GM19468 (cell line): Measurements from ENCODE around the gene SEMA4D.
A peak's percentile ranks its signal among the peaks of the same experiment; 100 is the strongest.

Source experiments
- ATAC-seq: cut with Tn5 transposase; IDR thresholded peaks from one replicate; pipeline ENCODE4 v1.9.1; 2021; ENCODE audit warnings: mild to moderate bottlenecking, moderate library complexity, moderate number of reproducible peaks; ENCODE audit not compliant: unreplicated experiment; ENCODE audit errors: extremely low read depth

SEMA4D gene

GRCh38 chr9:89436963-89437625 lies 60.8 kb downstream of the SEMA4D start:
- no peak for ATAC-seq

- ATAC-seq: no peak
Measured at GRCh38 chr9:89436326-89436725, 61.6 kb downstream of the SEMA4D start.

DNA sequence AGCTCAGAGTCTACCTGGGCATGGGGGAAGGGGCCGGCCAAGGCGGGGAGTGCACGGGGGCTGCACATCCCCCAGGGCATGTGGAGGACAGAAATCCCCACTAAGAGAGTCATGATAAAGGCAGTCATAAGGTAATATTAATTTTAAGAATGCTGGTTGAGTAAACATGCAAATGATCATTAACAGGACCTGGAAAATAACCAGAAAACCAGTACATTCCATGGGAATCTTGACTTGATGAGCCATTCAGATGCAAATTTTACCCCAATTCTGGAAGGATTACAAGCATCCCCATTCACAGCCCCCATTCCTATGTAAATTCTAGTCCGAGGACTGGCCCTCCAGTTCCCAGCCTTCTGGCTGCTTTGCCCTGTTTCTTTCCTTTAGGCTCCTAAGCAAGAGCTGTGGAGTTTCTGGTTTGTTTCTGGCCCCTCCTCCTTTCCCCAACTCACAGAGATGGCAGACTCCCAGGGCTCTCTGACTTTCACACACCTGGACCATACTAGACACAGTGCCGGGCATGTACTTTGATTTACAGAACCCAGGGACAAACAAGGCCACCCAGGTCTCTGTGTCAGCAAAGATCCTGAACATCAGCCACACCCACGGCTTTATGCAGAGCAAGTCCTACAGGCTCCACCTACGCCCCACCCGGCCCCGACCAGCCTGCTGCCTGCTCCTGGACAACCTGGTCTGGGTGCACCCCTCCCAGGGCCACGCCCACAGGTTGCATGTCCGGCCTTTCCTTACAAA lies 62.7 kb downstream of the SEMA4D start:
- ATAC-seq: no peak

GRCh38 chr9:89434636-89435035 lies 63.3 kb downstream of the SEMA4D start:
- no peak for ATAC-seq

- ATAC-seq: no peak
Measured at GRCh38 chr9:89433826-89434225, 64.1 kb downstream of the SEMA4D start.

- ATAC-seq: no peak
Measured at GRCh38 chr9:89432986-89433530, 64.9 kb downstream of the SEMA4D start.

GRCh38 chr9:89431930-89432725 lies 65.8 kb downstream of the SEMA4D start:
- no peak for ATAC-seq

GRCh38 chr9:89430995-89431394 lies 66.9 kb downstream of the SEMA4D start:
- ATAC-seq: no peak

GRCh38 chr9:89428901-89429890 lies 68.7 kb downstream of the SEMA4D start:
- ATAC-seq: no peak

DNA sequence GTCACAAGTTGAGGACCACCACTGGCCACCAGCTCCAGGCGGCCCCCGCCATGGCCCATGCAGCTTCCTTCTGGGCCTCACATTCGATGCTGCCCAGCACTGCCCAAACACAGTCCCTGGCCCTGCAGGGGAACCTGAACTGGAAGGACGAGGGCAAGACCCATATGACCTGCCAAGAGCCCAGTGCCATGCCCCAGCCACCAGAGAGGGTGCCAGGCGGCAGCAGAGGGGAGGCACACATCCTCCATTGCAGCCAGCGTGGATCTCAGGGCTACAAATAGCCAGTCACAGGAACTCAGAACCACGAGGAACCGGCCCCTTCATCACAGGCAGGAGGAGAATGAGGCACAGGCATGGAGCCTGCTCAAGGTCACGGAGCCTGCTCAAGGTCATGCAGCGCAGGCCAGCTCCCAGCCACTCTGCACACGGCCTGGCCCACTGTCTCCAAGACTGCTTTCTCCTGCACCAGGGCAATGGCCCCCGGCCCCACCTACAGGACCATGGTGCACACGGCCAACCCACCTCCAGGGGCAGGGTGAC lies 69.6 kb downstream of the SEMA4D start:
- ATAC-seq: no peak

DNA sequence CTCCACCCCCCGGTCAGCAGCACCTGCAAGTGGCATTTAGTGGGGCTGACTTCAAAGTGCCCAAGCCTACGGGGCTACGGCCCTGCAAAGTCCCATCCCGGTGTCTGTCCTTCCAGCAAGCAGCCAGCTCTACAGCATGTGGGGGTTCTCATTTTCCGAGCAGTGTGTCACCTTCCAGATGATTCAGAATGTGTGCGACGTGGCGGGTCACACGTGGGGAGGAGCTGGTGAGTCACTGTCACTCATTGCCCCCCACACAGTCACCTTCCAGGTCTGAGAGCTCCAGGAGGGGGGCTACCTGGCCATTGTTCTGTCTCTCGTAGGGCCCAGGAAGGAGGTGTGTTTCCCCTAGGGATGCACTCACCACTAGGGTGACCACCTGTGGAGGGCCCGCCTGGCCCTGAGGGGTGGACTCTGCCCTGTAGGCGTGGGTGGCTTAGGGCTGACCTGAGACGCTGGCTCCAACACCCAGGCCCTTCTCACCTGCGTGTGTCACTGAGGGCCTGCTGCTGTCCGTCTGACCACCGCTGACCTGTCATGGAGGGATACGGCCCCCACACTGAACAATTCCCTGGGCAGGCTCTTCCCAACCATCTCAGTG lies 70.2 kb downstream of the SEMA4D start:
- no peak for ATAC-seq

- peak; percentile 79 for ATAC-seq
Measured at GRCh38 chr9:89426384-89426961, 71.4 kb downstream of the SEMA4D start.

- no peak for ATAC-seq
Measured at GRCh38 chr9:89425921-89426383, 72.0 kb downstream of the SEMA4D start.

DNA sequence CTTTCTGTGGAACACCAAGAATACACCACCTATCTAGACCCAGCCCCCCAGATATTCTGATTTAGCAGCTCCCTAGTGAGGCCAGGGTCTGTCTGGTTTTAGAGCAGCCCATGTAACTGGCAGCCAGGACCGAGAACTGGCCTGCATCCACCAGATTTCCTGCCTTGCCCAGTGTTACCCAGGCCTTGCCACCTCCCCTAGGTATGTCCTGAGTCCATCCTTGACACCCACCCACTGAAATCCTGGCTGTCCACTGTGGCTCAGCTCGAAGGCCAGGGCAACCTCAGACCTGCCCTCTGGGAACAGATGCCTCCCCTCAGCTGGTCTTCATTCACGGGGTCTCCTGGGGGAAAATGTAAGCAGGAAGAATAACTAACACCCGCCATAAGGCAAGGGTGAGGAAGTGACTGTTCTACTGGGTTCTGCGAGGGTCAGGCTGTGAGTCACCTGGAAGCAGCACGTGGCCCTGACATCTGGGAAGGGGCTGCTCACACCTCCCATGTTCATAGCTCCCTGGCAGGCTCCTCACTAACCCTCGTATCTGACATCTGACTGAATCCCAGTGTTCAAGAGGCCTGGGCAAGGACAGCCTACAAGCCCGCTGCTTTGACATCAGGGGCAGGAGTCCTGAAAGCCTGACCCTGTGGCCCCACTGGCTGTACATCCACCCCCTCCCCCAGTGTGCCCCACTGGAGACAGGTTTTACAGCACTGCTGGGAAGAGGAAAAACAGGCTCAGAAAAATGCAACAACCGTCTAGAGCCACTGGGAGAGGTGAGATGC lies 72.7 kb downstream of the SEMA4D start:
- ATAC-seq: no peak

GRCh38 chr9:89422151-89422975 lies 75.5 kb downstream of the SEMA4D start:
- no peak for ATAC-seq

DNA sequence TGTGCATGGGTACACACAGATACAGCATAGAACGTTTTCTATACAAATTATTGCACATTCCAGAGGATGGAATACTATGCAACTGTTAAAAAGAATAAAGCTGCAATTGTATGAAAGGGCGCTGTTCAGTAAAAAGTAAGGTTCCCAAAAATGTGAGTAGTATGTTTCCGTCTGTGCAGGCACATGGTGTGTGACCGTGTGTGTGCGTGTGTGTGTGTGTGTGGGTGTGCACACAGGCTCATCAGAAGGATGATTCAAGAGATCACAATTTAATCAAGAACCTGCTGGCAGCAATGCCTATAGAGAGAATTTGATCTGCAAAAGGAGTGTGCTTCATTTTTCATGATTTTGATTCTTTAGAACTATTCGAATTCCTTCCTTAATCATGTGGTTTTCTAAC lies 76.3 kb downstream of the SEMA4D start:
- ATAC-seq: no peak
